SW480 (cell line): Measurements from ENCODE around the gene ZNF860.

ENCODE experiments used
- DNase-seq: peaks from one replicate; pipeline ENCODE4 v3.0.0-alpha.2; 2016; ENCODE audit warnings: low spot score

Gene ZNF860

DNA sequence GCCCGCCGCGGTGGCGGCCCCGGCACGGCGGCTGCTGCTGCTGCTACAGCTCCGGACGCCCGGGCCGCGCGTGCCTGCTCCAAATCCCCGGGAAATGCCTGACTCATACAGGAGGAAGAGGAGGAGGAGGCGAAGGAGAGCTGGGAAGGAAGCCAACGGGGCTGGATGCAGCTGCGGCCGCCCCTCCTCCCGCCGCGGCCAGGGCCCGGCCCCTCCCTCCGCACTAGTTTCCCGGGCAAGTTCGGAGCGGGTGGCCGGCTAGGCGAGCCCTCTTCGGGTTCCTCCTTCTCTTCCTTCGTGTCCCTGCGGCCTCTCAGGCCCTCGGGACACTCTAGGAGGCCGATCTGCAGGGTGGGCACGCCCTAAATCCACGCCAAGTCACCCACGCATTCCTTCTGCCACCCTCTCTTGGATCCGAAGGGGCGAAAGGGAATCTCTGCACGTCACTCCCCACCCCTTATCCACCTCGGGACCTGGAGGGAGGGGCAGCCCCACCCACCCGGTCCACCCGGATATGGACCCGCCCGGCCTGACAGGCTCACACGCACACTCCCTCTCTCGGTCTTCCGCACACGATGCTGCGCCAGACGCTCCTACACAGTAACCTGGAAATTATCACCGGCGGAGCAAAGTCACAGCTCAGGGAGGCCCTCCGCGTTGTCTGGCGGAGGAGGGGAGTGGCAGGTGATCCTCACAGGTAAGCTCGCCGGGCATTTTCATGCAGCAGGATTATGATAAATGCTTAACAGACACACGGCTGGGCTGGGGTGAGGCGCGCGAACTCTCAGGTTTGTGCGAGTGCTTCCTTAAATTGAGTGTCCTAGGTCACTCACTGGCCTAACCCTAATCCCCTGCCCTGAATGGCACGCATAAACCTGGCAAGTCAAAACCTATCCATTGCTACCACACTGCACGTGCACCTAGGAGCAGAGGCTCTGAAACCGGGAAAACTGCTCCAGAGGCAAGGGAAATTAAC, at the start of gene ZNF860, which contains the start of gene OSBPL10:
TSS of gene ZNF860 (plus strand) at position 545 of the 976 bp plus-strand sequence. CDS start 7,330 bp downstream, outside the sequence.
TSS of gene OSBPL10 (minus strand) at position 57 of the 976 bp plus-strand sequence. CDS start 83 bp downstream, outside the sequence.
- DNase-seq, result peak; percentile 92

DNA sequence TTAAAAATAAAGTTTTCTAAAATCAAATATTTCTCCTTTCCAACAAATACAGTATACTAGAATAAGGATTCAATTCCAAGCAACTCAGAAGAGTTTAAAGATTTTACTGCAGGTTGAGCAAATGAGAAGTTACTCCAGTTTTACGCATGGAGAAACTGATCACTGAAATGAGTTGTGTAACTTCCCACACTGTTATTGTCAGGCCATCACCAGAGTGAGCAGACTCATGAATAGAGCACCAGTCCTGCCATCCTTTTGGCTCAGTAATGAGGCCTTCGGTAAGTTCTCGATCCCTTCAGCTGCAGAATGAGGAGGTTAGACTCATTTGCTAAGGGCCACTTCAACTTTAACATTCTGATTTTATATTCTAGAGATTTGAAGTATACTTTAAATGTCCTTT, 48.6 kb upstream of the ZNF860 start:
- no peak for DNase-seq

DNA sequence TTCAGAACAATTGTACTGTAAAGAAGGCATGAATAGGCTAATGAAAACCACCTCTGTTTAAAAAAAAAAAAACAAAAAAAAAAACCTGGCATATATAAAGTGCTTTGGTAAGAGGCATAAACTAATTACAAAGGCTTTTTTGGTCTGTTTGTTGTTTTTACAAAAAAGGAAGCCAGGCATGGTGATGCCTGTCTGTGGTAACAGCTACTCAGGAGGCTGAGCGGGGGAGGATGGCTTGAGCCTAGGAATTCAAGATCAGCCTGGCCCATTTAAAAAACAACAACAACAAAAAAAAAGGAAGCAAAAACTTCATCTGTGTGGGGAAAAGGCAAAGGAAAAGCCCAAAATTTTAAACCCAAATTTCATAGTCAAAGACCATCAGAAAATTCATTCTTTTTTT, 47.5 kb upstream of the ZNF860 start:
- no peak for DNase-seq

DNA sequence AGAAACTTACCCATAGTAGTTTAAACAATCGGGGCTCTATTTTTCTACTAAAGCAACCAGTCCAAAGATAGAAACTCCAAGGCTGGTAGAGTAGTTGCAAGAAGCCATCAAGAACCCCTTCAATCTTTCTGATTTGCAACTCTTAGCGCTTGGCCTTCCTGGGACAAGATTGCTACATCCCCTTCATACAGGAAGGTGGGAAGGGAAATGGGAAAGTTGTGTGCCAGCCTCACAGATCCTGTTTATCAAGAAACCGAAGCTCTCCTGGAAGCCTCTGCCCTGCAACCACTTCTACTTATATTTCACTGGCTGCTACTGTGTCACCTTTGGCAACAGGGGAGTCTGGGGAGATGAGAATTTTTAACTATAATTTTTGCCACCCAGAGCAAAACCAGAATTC, 46.7 kb upstream of the ZNF860 start:
- no peak for DNase-seq

DNA sequence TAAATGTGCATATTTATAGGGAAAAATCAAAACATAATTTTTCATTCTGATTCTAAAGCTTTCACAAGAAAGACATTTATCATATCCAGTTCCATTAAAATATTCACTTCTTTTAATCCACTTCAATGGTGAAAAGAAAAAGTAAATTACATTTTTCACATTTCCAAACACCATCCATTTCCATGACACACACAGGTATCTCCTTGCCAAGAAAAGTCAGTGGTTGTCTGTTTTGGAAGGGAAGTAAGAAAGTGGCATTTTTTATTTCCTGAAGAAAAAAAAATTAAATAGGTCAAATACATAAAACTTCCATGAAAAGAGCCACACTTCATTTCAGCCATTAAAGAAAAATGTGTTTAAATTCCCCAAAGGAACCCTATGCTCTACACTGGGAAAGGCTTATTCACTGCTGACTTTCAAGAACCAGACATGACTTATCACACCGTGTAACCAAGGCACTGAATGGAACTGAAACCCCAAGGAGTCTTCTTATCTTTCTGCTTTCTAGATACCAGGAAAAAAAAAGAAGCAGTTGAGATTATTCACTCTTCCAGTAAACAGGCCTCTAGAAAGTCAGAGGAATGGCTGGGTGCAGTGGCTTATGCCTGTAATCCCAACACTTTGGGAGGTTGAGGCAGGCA, 45.0 kb upstream of the ZNF860 start:
- no peak for DNase-seq

DNA sequence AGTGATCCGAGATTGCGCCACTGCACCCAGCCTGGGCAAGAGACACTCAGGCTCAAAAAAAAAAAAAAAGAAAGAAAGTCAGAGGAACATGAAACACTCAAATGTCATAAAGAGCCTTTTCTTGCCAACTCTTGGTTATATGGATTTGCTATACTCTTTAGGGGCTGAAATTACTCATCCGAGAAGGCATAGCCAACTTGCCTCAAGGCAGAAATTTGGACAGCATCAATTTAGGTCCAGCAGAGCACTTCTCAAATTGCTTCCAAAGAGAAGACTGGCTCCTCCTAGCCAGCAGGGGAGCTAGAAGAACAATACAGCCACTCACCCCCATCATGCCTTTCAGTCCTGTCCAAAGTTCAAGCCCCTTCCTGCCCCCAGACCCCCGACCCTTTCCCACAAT, 44.3 kb upstream of the ZNF860 start:
- DNase-seq, result no peak

DNA sequence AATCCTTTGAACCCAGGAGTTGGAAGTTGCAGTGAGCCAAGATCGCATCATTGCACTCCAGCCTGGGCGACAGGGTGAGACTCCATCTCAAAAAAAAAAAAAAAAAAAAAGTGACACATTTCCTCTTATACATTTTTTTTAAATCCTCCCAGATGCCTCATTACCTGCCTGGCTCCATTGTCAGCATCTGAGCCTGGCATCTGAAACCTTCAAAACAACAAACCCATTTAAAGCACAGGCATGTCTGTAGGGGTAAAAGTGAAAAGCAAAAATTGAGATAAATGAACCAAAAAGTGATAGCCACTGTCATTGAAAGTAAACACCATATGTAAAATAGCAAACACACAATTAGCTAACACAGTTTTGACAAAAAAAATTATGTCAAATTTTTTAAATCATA, 39.1 kb upstream of the ZNF860 start:
- no peak for DNase-seq

DNA sequence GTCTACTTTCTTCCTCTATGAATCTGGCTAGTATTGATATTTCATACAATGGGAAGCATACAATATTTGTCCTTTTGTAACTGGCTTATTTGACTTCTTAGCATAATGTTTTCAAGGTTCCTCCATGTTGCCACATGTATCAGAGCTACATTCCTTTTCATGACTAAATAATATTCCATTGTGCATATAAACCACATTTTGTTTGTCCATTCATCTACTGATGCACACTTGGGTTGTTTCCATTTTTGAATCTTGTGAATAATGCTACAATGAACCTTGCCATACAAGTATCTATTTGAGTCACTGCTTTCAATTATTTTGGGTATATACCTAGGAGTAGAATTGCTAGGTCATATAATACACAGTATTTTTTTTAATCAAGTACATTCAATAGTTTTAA, 38.5 kb upstream of the ZNF860 start:
- no peak for DNase-seq

DNA sequence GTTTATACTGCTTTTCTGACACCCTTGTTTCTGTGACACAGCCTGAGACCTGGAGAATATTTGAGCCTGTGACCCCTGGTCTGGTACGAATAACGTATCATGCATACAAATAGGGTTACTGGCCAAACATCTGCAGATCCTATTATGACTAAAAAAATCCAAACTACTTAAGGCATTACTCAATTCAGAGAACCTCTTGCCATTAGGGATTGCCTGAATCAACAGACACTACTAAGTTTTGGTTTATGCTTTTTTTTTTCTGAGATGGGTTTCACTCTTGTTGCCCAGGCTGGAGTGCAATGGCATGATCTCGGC, 35.9 kb upstream of the ZNF860 start:
- DNase-seq, result no peak

DNA sequence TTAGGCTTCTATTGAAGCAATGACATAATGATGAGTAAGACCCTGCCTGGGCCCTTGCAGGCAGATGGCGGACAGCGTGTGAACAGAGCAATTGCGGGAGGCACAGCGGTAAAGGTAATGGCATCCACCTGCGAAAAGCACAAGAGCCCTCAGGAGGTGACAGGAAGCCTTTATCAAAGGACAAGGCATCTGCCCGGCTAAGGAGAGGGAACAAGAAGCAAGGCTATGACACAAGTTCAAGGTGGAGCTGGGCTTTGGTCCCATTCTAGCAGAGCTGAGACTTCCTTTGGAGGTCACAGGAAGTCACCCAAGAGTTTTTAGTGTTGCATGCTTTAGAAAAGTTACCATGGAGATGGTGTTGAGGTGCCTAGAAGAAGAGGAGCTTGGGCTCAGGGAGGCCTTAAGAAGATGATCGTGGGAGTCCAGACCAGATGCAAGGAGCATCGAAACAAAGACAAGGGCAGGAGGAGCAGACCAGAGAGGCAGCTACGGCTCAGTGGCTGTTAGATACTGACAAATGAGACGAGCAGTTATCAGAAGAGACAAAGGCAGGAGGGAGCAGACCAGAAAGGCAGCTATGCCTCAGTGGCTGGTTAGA, 35.0 kb upstream of the ZNF860 start:
- no peak for DNase-seq

DNA sequence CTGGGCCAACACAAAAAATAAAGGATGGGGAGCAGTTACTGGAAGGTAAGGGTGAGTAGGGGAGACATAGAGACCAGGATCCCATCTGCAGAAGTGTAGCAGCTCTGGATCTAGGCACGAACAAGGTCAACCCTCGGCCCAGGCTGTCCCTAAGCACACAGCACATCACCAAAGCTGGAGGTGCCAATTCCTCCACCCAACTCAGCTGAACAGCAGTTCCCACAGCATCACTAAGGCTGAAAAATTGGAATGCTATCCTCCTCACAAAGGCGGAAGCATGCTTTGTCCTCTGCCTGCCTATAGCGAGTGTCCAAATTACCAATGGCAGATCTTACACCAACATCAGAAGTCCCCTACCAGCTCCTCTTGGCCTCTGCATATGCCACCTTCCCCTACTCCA, 34.4 kb upstream of the ZNF860 start:
- no peak for DNase-seq

DNA sequence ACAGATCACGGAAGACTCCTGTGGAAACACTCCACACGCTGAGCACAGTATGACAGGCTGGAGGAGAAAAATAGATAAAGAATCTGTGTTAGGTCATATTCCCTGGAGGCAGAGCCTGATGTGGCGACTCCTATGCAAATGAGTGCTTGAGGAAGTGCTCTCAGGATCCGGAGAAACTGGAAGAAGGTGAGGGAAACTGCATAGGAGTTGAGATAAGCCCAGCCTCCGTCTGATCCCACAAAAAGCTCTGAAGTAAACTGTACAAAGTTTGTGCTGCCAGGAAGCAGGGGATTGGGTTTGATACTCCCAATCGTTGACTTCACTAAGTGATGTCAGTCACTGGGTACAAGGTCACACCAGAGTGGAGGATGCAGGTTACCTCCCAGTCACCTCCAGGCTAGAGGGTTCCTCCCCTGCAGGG, 33.9 kb upstream of the ZNF860 start:
- no peak for DNase-seq

DNA sequence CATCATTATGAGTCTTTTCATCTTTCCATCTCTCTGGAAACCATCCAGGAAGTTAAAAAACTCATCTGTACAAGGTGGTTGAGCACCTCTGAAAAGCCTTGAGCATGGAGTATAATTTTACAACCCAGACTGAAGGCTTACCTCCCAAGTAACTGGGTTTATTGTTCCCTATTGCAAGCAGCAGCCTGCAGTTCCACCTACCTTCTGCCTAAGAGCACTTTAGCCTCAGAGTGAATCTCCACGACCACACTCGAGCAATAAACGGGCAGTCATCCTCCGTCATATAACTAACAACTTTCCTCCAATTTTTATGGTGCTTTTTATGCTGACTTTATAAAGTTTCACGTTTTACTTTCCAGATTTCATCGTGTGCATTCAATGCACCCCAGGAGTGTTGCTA, 33.3 kb upstream of the ZNF860 start:
- no peak for DNase-seq

DNA sequence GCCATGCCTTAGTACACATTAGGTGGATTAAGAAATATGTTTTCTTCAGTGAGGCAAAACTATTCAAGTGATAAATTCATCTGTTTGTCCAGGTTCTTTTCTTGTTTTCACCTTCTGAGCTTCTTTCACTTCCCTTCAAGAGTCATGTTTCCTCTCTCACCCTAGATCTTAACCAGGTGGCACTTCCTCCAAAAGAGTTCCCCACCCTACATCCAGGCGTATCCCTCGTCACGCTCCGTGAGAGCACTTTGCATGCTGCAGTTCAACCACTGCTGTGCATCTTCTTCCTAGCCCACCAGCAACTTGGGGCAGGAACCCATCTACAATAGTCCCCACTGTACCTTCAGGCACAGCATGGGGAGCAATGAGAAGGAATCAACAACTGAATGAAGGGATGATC, 29.3 kb upstream of the ZNF860 start:
- DNase-seq, result no peak

DNA sequence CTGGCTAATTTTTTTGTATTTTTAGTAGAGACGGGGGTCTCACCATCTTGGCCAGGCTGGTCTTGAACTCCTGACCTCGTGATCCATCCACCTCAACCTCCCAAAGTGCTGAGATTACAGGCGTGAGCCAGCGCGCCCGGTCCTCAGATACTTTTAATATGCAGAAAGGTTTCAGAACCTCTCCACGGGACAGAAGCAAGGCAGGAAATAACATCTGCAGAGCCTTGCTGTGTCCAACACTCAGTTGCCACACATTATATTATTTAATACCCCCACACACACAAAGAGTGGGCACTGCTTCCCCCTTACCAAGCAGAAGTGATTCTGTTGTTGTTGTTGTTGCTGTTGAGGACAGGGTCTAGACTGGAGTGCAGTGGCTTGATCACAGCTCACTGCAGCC, 28.5 kb upstream of the ZNF860 start:
- no peak for DNase-seq

DNA sequence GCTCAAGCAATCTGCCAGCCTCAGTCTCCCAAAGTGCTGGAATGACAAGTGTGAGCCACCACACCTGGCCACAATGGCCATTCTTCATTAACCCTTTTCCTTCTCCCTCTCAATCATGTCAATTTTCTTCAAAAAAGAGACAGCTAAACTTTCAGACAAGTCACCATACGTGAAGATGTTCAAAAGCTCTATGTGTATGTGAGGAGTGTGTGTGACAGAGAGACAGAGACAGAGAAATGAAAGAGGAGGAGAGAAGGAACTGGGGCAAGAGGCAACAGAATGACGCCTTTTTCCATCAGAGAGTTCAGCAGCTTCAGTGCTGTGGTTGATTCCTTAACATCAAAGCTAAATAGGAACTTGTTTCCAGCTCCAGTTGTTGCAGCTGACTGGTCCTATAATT, 27.9 kb upstream of the ZNF860 start:
- no peak for DNase-seq

DNA sequence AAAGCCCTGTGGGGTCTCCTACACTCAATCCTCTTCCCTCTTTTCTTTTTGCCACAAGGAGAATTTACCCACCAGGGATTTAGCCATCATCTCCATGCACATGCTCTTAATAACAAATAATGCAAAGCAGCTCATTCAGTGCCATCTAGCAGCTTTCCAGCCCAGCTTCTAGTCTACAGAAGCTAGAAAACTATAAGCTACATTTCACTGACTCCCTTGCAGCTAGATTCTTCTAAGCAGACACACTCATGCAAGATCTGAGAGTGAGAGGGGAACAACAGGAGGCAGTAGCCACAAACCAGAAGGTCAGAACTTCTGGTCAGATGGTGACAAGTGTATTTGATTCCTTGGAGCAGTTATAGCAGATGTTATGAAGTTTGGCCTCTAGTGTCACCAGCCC, 26.0 kb upstream of the ZNF860 start:
- no peak for DNase-seq

DNA sequence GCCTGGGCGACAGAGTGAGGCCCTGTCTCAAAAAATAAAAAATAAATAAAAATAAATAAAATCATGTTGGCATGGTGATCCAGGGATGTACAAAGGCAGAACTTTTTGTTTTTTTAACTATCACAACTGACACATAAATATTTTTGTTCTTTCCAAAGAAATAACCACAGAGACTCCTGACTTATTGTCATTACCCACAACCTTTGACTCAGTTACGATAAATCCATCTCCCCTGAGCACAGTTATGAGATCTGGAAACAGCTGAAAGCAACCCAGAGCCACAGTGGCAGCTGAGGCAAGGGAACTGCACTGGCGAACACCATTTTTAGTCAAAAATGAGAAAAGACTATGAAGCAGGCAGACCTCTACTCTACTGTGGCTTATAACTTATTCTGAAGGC, 24.4 kb upstream of the ZNF860 start:
- DNase-seq, result no peak

DNA sequence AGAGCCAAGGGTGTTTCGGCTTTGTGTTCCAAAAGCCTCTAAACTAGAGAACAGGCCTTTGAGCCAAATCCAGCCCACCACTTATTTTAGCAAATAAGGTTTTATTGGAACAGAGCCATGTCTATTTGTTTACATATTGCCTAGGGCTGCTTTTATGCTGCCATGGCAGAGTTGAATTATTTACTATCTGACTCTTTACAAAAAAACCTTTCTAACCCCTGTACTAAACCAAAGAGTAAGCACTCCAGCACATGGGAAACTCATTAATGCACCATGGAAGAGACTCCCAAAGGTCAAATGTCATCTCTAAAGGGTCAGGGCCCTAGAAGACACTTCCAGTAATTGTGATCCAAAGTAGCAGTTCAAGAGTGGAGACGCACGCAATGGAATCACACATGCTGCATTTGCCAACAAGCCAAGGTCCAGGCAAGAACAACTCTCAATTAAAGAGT, 22.8 kb upstream of the ZNF860 start:
- no peak for DNase-seq

DNA sequence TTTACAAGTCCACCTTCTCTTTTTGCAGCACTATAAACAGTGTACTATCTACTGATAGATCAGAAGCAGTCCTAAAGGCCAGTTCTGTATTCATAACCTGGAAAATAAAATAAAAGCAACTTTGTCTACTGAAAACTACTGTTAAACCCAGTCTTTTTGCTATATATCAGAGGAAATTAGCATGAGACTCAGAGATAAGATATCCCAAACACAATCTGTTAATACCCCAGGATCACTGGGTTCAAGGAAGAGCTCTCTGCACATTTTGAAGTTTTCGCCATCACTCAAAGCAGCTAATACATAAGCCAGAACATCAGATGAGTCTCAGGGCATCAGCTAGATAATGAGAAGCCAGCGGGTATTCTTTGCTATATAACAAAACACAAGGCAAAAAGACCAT, 22.3 kb upstream of the ZNF860 start:
- DNase-seq, result no peak

DNA sequence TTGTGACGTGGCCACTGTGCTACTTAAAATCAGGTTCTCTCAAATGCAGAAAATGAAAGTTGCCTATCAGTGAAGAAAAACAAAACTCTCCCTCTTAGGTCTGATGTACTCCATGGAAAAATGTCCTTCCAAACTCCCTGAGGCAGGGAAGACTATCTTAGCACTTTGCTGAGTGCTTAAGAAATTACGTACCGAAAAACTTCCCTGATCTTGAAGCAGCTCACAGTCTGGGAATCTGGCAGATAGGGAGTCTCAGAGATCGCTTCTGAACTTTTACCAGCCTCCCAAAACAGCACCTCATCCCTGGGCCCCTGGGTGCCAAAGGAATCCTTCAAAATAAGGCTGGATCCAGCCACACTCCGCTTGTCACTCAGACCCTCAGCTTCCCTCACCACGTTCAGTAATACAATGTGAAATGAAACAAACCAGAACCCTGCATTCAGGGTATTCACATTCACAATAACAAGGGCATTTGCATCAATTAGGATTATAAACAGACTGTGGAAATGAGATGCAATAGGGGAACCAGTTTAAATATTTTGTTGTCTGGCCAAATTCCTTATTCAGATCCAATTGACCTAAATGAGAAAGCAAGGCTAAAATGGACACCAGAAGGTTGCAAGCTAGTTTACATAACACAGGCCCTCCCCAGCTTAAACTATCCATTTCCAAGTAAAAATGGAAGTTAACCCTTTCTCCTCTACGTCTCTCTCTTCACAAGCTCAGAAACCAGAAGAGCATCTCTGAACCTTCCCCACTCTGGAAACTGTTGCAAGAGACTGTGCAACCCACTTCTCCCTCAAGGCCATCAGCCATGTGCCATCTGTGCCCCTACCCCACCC, 21.4 kb upstream of the ZNF860 start:
- DNase-seq, result no peak

DNA sequence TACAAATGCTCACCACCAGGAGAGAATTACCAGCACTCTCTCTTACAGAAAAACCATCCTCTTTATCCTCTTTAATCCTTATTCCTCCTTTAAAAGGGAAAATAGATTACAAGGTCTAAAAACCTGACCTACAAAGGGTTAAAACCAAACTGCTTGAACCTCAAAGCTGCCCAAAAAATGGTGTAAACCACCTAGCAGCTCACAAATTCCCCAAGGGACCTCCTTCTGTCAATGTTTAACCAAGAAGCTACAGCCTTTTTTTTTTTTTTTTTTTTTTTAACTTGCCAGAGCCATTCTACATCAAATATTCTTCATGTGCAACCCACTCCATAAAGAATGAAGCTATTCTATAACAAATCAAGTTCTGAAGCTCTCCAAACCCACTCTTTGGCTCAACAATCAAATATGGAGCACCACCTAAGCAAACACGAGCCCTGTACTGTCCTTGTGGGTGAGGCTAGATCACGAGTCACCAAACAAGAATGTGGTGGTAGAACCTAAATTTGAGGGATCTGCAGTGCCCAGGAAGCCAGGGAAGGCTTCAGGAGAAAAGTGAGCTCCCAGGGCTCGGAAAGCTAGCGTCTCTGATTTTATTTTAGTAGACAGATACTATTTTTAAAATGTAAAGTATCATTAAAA, 20.6 kb upstream of the ZNF860 start:
- DNase-seq, result peak; percentile 80
